ENCODE data around the gene SSNA1.

Gene SSNA1

GRCh38 chr9:137229903-137230704 lies 41.6 kb downstream of the SSNA1 start:
- WGBS (ENCODE audit: insufficient coverage, insufficient read length), result no CpG with 5 or more reads among the region's 31 CpGs
- Histone ChIP-seq H3K4me1 (ENCODE audit: control insufficient read depth, insufficient read depth, low read length) (peaks cover 2% of the 10 kb centered on the region; the same call in 1 of the 2 replicates), H3K9me3 (ENCODE audit: control insufficient read depth, insufficient read depth, low read length) (no peaks in the 10 kb centered on the region), H3K36me3 (ENCODE audit: control insufficient read depth, insufficient read depth, low read length) (no peaks in the 10 kb centered on the region), H3K27ac (ENCODE audit: low read length) (no peak overlapping the region), H3K4me3 (ENCODE audit: low read length) (no peak overlapping the region), H3K27me3 (ENCODE audit: control insufficient read depth, insufficient read depth, low read length) (no peaks in the 10 kb centered on the region)
- no peak for DNase-seq (ENCODE audit: low read depth, low spot score)

- DNase-seq (ENCODE audit: low read depth, low spot score), result no peak
- no peaks in the 10 kb centered on the region for H3K9me3 ChIP-seq (ENCODE audit: control insufficient read depth, insufficient read depth, low read length)
- peaks cover 2% of the 10 kb centered on the region; the same call in 1 of the 2 replicates for H3K4me1 ChIP-seq (ENCODE audit: control insufficient read depth, insufficient read depth, low read length)
- no peaks in the 10 kb centered on the region for H3K27me3 ChIP-seq (ENCODE audit: control insufficient read depth, insufficient read depth, low read length)
- H3K36me3 ChIP-seq (ENCODE audit: control insufficient read depth, insufficient read depth, low read length), result no peaks in the 10 kb centered on the region
- no peak within 1 kb of the TSS for H3K27ac ChIP-seq (ENCODE audit: low read length)
- no peak within 1 kb of the TSS for H3K4me3 ChIP-seq (ENCODE audit: low read length)
- WGBS (ENCODE audit: insufficient coverage, insufficient read length), result no CpG with 5 or more reads among the region's 14 CpGs
Measured at GRCh38 chr9:137230705-137231371, 42.4 kb downstream of the SSNA1 start, which contains the start of gene SLC34A3. Gene SLC34A3 (plus strand): TSS chr9:137230901. CDS start chr9:137231703, 802 bp downstream.

- no CpG with 5 or more reads among the region's 23 CpGs for WGBS (ENCODE audit: insufficient coverage, insufficient read length)
- Histone ChIP-seq H3K4me3 (ENCODE audit: low read length) (no peak overlapping the region), H3K27ac (ENCODE audit: low read length) (no peak overlapping the region), H3K36me3 (ENCODE audit: control insufficient read depth, insufficient read depth, low read length) (no peaks in the 10 kb centered on the region), H3K27me3 (ENCODE audit: control insufficient read depth, insufficient read depth, low read length) (no peaks in the 10 kb centered on the region), H3K9me3 (ENCODE audit: control insufficient read depth, insufficient read depth, low read length) (no peaks in the 10 kb centered on the region), H3K4me1 (ENCODE audit: control insufficient read depth, insufficient read depth, low read length) (peaks cover 4% of the 10 kb centered on the region)
- DNase-seq (ENCODE audit: low read depth, low spot score), result no peak
Measured at GRCh38 chr9:137231372-137232039, 43.0 kb downstream of the SSNA1 start.

- no CpG with 5 or more reads among the region's 10 CpGs for WGBS (ENCODE audit: insufficient coverage, insufficient read length)
- H3K9me3 ChIP-seq (ENCODE audit: control insufficient read depth, insufficient read depth, low read length), result no peaks in the 10 kb centered on the region
- no peaks in the 10 kb centered on the region for H3K36me3 ChIP-seq (ENCODE audit: control insufficient read depth, insufficient read depth, low read length)
- no peak overlapping the region for H3K27ac ChIP-seq (ENCODE audit: low read length)
- H3K27me3 ChIP-seq (ENCODE audit: control insufficient read depth, insufficient read depth, low read length), result no peaks in the 10 kb centered on the region
- H3K4me1 ChIP-seq (ENCODE audit: control insufficient read depth, insufficient read depth, low read length), result peaks cover 9% of the 10 kb centered on the region
- DNase-seq (ENCODE audit: low read depth, low spot score), result no peak
- H3K4me3 ChIP-seq (ENCODE audit: low read length), result no peak overlapping the region
Measured at GRCh38 chr9:137232101-137232500, 43.6 kb downstream of the SSNA1 start.

GRCh38 chr9:137232510-137232909 lies 44.0 kb downstream of the SSNA1 start:
- H3K27me3 ChIP-seq (ENCODE audit: control insufficient read depth, insufficient read depth, low read length), result no peaks in the 10 kb centered on the region
- H3K36me3 ChIP-seq (ENCODE audit: control insufficient read depth, insufficient read depth, low read length), result no peaks in the 10 kb centered on the region
- WGBS (ENCODE audit: insufficient coverage, insufficient read length), result no CpG with 5 or more reads among the region's 24 CpGs
- DNase-seq (ENCODE audit: low read depth, low spot score), result no peak
- no peak overlapping the region for H3K4me3 ChIP-seq (ENCODE audit: low read length)
- no peaks in the 10 kb centered on the region for H3K9me3 ChIP-seq (ENCODE audit: control insufficient read depth, insufficient read depth, low read length)
- no peak overlapping the region for H3K27ac ChIP-seq (ENCODE audit: low read length)
- H3K4me1 ChIP-seq (ENCODE audit: control insufficient read depth, insufficient read depth, low read length), result peaks cover 9% of the 10 kb centered on the region

GRCh38 chr9:137233143-137233980 lies 44.9 kb downstream of the SSNA1 start:
- Histone ChIP-seq H3K4me3 (ENCODE audit: low read length) (no peak overlapping the region), H3K9me3 (ENCODE audit: control insufficient read depth, insufficient read depth, low read length) (no peaks in the 10 kb centered on the region), H3K4me1 (ENCODE audit: control insufficient read depth, insufficient read depth, low read length) (peaks cover 7% of the 10 kb centered on the region), H3K27ac (ENCODE audit: low read length) (no peak overlapping the region), H3K27me3 (ENCODE audit: control insufficient read depth, insufficient read depth, low read length) (no peaks in the 10 kb centered on the region), H3K36me3 (ENCODE audit: control insufficient read depth, insufficient read depth, low read length) (no peaks in the 10 kb centered on the region)
- no CpG with 5 or more reads among the region's 40 CpGs for WGBS (ENCODE audit: insufficient coverage, insufficient read length)
- no peak for DNase-seq (ENCODE audit: low read depth, low spot score)

- Histone ChIP-seq H3K27me3 (ENCODE audit: control insufficient read depth, insufficient read depth, low read length) (no peaks in the 10 kb centered on the region), H3K27ac (ENCODE audit: low read length) (no peak overlapping the region), H3K4me1 (ENCODE audit: control insufficient read depth, insufficient read depth, low read length) (peaks cover 7% of the 10 kb centered on the region), H3K4me3 (ENCODE audit: low read length) (no peak overlapping the region), H3K36me3 (ENCODE audit: control insufficient read depth, insufficient read depth, low read length) (no peaks in the 10 kb centered on the region), H3K9me3 (ENCODE audit: control insufficient read depth, insufficient read depth, low read length) (no peaks in the 10 kb centered on the region)
- WGBS (ENCODE audit: insufficient coverage, insufficient read length), result no CpG with 5 or more reads among the region's 40 CpGs
- DNase-seq (ENCODE audit: low read depth, low spot score), result no peak
Measured at GRCh38 chr9:137234055-137234697, 45.7 kb downstream of the SSNA1 start.

- Histone ChIP-seq H3K4me1 (ENCODE audit: control insufficient read depth, insufficient read depth, low read length) (peaks cover 7% of the 10 kb centered on the region), H3K27me3 (ENCODE audit: control insufficient read depth, insufficient read depth, low read length) (no peaks in the 10 kb centered on the region), H3K36me3 (ENCODE audit: control insufficient read depth, insufficient read depth, low read length) (no peaks in the 10 kb centered on the region), H3K4me3 (ENCODE audit: low read length) (no peak overlapping the region), H3K9me3 (ENCODE audit: control insufficient read depth, insufficient read depth, low read length) (no peaks in the 10 kb centered on the region), H3K27ac (ENCODE audit: low read length) (no peak overlapping the region)
- no peak for DNase-seq (ENCODE audit: low read depth, low spot score)
- no CpG with 5 or more reads among the region's 18 CpGs for WGBS (ENCODE audit: insufficient coverage, insufficient read length)
Measured at GRCh38 chr9:137234758-137235423, 46.4 kb downstream of the SSNA1 start.

- Histone ChIP-seq H3K4me3 (ENCODE audit: low read length) (no peak overlapping the region), H3K27ac (ENCODE audit: low read length) (no peak overlapping the region), H3K4me1 (ENCODE audit: control insufficient read depth, insufficient read depth, low read length) (peaks cover 7% of the 10 kb centered on the region), H3K36me3 (ENCODE audit: control insufficient read depth, insufficient read depth, low read length) (no peaks in the 10 kb centered on the region), H3K9me3 (ENCODE audit: control insufficient read depth, insufficient read depth, low read length) (no peaks in the 10 kb centered on the region), H3K27me3 (ENCODE audit: control insufficient read depth, insufficient read depth, low read length) (no peaks in the 10 kb centered on the region)
- DNase-seq (ENCODE audit: low read depth, low spot score), result no peak
- WGBS (ENCODE audit: insufficient coverage, insufficient read length), result no CpG with 5 or more reads among the region's 35 CpGs
Measured at GRCh38 chr9:137235424-137236237, 47.2 kb downstream of the SSNA1 start.

Data from iPS DF 6.9 (cell line).